Measurements from ENCODE around the gene GPATCH2L.

DNA sequence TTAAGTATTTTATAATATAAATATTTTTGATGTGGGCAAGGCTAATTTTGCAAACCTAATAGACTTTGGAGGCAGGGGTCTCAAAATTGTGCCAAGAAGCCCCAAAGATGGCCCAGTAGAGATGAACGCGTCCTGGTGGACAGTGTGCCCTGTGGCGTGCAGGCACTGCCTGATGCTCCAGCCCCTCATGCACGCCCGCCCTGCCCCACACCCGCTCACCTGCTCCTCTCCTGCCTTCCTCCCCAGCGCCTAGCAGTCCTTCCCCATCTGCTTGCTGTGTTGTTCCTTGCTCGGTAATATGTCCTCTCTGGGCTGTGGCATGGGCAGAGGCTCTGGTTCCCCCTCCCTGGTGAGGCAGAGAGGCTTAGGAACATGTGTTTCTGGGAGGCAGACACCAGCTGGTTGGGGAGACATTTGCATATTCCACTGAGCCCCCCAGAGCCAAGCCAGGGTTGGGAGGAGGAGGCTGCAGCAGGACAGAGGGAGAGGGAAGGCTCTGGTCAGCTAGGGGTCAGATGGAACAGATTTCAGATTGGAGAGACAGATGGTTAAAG, 46.8 kb upstream of the GPATCH2L start:
- TF ChIP-seq JUNB (IDR thresholded peaks at IDR 0.05; ENCODE audit: unreplicated experiment) = no peak
- TF ChIP-seq, protein P1, sequence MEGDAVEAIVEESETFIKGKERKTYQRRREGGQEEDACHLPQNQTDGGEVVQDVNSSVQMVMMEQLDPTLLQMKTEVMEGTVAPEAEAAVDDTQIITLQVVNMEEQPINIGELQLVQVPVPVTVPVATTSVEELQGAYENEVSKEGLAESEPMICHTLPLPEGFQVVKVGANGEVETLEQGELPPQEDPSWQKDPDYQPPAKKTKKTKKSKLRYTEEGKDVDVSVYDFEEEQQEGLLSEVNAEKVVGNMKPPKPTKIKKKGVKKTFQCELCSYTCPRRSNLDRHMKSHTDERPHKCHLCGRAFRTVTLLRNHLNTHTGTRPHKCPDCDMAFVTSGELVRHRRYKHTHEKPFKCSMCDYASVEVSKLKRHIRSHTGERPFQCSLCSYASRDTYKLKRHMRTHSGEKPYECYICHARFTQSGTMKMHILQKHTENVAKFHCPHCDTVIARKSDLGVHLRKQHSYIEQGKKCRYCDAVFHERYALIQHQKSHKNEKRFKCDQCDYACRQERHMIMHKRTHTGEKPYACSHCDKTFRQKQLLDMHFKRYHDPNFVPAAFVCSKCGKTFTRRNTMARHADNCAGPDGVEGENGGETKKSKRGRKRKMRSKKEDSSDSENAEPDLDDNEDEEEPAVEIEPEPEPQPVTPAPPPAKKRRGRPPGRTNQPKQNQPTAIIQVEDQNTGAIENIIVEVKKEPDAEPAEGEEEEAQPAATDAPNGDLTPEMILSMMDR (conservative IDR thresholded peaks at IDR 0.05; ENCODE audit: low read depth in 2 of 2) = no peak
- TF ChIP-seq STAT1 (IDR thresholded peaks at IDR 0.05; ENCODE audit: unreplicated experiment) = no peak
- no peak for TF ChIP-seq EZH2phosphoT487 (IDR thresholded peaks at IDR 0.05; ENCODE audit: unreplicated experiment)
- no peak for TF ChIP-seq ZNF114 (CRISPR knock-in tag; IDR thresholded peaks at IDR 0.05)
- no peak for TF ChIP-seq EZH2 (IDR thresholded peaks at IDR 0.05; ENCODE audit: low read depth, unreplicated experiment)

All from GM23338 (cell line).